Tongue (tissue), 2 donors: ENCODE results near the gene ZFPM1. TPM values are rescaled to one million over a fixed set of nuclear protein-coding genes. Genes with fewer than 3 reads are reported as not detected.

Experiments used
- DNase-seq: peaks from one replicate; pipeline ENCODE4 v3.0.0-alpha.2; 2015
- total RNA-seq: library from RNA; depleted of rRNA; stranded (reverse); fragments of >200 nt; gene quantifications from one replicate; pipeline ENCODE4 v1.2.3, GENCODE V29; 2014

The ZFPM1 gene
- total RNA-seq, 1 donor from 2014 or later = 0.41 TPM

DNA sequence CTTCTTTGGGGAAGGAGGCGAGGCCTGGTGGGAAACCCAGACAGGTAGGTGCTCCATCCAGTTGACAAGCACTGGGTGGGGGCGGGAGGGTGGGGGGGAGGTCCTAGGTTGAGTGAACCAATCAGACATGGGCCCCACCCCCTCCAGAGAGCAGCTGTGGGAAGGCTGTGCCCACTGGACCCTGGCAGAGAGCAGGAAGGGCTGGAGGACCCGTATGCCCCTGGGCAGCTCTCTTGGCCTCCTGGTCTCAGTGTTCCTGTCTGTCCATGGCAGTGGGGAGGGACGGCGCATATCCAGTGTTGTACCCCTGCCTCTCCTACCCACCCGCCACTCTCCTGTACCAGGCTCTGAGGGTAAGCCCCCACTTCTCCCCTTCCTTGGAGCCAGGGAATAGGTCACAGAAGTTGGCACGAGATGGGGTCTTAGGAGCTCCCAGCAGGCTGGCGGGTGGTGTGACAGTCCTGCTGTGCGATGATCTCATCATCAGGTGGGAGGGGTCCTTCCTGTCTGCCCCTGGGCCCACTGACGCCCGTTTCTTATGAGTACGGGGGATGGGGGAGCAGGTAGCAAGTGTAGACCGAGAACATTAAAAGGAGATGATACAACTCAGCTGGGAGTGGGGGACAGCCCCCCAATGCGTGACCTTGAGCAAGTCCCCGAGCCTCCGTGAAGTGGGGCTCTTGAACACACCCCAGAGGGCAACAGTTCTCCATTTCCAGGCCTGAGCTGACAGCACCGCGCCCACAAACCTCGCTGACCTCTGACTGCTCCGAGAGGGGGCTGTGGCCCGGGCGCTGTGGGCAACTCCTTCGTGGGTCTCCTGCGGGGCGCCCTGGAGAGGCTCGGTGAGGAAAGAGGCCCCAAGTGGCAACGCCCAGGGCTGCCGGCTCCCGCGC lies 1.2 kb upstream of the ZFPM1 start:
- DNase-seq = no peak

DNA sequence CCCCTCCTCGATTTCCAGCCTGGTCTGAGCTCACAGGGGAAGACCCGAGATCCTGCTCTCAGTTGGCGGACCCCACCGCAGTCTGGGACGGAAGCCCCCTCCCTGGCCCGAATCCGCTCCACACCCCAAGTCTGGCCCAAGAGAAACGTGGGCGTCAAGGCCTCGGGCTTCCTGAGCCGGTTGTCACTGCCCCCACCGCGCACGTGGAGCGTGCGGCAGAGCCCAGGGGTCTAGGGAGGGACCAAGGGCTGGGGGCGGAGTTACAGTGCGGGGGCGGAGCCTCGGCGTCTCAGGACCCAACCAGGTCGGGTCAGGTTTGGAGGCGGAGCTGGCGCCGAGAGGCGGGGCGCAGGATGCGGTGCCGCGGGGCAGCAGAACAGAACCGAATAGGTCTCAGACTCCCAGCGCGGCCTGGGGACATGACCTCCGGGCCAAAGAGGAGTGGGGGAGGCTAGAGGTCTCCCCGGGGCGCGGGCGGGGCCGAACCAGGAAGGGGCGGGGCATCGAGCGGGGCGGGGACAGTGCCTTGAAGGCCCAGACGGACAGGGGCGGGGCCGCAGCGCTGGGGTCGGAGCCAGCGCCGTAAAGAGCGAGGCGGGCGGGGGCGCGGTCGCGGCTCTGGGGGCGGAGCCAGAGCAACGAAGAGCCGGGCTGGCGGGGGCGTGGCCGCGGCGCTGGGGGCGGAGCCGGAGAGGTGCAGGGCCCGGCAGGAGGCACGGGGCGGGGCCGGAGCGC lies 431 bp upstream of the ZFPM1 start:
- peak; percentile 98 for DNase-seq

DNA sequence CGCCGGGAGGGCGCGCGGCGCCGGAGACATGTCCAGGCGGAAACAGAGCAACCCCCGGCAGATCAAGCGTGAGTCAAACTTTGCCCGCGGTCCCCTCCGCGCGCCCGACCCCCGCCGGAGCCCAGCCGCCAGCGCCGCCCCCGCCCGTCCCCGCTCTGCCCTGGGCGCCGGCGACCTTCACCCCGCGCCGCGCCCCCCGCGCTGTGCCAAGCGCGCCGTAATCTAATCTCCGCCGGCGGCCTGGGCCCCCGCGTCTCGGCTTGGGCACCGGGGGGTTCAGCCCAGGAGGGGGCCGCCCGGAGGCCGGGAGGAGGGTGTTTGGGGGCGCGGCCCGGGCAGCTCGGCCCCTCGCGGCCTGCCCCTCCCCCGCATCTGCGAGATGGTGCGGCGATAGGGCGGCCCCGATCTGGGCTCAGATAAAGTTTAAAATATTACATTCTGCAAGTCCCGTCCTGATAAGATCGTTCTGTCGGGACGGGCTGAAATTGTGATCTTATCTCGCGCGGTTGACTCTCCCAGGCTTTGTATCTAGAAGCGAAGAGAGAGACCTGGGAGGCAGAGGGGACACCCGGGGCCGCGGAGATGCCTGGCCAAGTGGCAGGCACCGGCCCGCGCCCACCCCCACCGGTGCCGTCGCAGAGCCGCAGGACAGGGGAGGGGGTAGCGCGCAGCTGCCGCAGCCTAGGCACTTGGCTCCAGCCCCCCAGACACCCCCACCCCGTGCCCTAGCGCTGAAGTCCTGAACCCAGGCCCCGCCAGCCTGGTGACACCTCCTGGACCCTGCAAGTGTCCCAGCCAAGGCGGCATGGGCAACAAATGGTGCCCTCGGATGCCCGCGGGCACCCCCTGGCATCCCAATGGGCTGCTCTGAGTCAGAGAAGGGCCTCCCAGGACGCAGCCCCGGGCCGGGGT lies 787 bp downstream of the ZFPM1 start:
- no peak for DNase-seq

DNA sequence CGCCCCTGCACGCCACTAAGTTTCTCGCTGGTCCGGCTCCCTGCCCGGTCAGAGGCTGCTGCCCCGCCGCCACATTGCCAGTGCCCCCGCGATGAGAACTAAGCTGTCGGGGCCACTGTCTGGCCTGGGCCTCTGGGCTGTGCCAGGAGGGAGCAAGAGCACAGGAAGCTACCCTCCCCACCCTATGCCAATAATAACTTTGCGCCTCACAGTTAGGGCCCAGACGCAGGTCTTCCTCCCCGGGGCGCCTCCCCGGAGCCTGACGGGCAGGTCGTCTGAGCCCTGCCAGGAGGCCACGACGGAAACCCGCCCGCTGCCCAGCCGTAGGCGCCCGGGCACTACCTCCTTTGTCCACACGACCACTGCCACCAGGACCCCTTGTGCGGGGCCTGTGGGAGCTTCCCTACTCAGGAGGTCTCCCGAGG lies 1.5 kb downstream of the ZFPM1 start:
- DNase-seq = no peak

DNA sequence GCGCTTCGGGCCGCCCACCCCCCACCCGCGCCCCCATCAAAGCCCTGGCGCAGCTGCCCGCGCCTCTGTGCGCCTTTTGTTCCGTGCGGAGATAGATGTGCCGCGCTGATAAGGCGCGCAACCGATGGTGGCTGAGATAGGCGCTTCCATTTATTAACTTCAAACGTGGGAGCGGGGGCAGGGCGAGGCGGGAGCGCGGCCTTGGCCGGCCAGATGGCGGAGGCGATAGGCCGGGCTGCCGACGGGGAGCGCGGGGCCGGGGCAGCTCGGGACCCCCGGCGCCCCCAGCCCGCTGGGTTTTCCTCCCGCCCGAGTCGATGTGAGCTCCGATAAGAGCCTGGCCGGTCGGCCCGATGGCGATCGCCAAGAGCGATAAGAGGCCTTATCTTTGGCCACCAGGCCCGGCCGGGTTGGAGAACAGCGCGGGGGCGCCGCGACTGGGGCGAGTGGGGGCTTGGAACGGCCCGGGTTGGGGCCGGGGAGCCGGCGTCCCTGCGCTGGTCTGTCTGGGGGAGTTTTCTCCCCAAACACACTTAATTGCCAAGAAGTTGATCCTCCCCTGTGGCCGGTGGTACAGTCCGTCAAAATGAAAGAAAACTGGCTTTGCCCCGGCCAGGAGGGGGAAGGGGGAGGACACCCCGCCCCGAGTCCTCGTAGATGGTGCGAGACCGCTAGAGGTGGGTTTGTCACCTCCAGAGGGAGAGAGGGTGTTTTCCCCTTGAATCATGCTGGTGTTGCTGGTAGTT lies 2.7 kb downstream of the ZFPM1 start:
- no peak for DNase-seq

DNA sequence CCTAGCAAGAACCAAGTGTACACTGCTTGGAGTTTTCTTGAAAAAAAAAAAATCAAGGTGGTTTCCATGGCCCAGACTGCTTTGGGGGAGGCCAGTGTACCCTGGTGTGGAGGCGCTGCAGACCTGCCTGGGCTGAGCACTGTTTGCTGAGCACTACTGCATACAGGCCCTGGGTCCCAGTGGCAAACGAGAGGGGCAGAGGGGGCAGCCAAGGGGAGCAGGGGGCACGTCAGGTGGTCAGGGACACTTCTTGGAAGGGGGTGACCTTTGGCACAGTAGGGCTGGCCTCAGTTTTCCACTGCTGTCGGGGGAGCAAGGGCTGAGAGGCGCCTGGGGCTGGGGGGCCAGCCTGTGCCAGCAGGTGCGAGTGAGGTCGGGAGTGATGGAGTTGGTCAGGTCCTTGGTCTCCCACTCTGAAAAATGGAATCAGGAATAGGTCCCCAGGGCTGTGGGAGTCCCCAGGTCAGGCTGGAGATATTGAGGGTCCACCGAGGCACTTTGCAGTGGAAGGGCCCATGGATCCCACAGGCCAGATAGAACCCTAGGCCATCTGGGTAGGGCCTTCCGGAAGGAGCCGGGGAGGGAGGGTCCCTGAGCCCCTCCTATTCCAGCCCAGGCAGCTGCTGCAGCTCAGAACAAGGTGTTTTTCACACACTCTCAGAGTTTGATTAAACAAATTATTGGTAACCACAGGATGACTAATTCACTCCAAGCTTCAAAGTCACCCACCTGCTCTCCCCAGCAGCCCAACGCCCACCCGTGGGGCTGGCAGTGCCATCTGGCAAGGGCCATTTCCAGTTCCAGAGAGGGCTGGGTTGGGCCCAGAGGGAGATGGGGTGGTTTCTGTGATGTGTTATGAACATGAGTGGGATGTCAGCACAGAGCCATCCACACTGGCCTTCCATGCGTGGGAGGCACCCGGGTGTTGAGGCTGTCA lies 3.5 kb downstream of the ZFPM1 start:
- no peak for DNase-seq

DNA sequence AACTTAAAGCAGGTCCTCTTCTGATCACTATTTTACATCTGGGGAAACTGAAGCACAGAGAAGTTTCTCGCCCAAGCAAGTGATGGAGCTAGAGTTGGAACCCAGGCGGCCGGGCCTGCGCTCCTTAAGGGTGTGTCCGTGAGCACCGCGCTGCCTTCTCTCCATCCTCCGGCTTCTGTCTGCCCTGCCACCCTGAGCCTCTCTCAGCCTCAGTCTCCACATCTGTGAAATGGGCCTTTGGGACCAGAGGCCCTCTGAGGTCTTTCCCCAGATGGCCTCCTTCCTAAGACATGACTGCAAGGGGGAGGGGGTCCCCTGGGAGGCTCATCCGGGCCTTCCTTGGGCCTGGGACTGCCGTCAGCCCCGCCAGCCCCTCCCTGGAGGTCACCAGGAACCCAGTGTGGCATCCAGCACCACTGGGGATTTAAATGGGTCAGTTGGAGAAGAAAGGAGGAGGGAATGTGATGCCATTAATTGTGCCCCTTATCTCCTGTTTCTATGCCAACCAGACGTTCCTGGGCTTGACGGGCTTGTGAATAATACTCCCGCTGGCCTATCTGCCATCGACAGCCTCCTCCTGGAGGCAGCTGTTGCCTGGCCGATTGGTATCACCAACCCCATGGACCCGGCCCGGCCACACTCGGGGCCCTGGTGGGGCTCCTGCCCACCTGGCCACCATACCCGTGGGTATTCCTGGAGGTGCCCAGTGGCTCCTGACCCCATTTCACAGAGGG lies 5.1 kb downstream of the ZFPM1 start:
- DNase-seq = no peak

DNA sequence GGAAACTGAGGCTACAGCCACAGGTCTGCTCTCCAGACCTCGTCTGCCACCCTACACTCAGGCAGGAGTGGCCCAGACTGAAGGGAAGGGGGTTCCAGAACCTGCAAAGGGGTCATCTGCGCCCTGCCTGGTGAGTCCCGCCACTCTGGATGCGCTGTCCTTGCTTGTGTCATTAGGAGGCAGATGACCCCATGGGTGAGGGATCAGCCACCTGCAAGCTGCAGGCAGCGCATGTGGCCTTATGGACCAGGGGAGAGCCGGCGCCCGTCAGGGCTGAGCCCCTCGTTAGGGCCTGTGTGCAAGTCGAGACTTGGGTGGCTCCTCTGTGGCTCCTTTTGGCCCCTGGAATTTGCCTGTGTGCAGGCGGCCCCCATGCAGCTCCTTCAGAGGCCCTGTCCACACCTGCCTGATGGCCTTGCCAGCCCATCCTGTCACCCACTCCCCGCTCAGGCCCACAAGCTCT lies 5.7 kb downstream of the ZFPM1 start:
- DNase-seq = no peak

DNA sequence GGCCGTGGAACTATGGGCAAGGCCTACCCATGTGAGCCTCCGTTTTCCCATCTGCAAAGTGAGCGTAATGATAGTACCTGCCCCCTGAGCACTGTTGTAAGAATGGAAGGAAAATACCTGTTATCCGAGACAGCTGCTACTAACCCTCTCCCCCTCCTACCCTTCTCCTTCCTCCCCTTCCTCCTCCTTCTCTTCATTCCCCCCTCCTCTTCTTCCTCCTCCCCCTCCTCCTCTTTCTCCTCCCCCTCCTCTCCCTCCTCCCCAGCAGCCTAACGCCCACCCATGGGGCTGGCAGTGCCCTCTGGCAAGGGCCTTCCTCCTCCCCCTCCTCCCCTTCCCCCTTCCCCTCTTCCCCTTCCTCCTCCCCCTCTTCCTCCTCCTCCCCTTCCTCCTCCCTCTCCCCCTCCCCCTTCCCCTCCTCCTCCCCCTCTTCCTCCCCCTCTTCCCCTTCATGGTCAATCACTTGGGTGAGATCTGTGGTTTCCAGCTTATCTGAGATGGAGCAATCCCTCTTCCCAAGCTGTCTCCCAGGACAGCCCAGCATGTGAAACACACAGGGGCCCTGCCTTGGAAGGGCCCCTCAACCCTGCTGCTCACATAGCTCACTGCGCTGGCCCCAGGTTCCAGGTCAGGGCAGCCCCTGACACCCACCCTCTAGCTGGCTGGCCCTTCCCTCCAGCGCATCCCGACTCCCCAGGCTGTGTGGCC lies 6.4 kb downstream of the ZFPM1 start:
- DNase-seq = no peak

DNA sequence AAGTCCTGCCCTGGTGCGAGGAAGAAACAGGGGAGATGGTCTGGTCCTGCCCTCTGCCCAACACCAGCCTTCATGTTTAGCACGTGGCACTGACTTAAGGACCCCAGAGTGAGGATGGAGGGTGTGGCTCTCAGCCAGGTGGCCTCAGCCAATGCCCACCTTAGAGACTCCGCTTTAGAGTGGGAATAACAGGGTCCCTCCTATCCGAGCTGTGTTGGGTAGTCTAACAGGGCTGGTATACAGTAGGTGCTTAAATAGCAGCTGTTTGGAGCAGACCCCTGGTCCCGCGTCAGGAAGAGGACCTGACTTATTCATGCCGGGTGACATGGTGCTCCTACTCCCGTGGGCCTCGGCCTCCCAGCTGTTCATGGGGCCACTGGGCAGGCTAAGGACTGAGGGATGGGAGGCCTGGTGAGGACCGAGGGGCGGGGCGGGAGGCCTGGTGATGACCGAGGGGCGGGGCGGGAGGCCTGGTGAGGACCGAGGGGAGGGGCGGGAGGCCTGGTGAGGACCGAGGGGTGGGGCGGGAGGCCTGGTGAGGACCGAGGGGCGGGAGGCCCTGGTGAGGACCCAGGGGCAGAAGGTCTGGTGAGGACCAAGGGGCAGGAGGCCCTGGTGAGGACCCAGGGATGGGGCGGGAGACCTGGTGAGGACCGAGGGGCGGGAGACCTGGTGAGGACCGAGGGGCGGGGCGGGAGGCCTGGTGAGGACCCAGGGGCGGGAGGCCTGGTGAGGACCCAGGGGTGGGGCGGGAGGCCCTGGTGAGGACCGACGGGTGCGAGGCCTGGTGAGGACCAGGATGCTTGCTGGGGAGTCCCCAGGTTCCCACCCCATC lies 7.6 kb downstream of the ZFPM1 start:
- DNase-seq = no peak

DNA sequence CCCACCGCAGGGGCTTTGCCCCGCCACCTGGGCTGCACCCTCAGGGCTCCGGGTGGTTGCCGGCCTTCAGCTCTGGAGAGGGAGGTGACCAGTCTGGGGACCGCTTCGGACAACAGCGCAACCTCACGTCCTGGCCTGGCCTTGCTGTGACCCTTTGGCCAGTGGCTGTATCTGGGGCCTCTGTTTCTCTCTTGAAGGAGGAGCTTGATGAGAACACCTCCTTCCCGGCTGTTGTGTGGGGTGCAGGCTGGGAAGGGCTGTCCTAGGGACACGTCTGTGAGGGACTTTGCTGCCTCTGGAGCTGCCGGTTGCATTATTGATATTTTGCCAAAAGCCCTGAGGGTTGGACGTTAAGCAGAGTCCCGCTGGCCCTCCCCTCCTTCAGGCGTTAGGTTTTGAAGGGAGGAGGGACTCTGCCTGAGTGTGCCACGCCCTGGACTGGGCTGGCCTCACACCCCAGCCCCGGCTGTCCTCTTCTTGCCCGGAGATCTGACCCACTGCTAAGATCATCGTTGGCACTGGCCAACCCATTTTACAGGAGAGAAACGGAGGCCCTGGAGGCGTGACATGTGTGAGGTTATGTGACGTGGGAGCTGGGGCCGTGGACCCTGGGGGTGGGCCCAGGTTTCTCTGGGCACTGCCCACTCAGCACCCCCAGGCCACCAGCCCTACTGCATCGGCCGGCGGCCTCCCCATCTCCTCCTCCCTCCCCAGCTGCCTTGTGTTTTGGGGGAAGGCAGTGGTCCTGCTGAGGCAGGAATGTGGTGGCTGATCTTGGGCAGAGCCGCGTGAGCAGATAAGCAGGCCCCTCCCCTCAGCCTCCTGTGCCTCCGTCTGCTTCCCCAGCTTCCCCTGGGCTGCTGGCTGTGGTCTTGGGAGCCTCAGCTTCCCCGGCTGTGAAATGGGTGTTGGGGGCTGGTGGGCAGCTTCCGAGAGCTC lies 8.5 kb downstream of the ZFPM1 start:
- no peak for DNase-seq

DNA sequence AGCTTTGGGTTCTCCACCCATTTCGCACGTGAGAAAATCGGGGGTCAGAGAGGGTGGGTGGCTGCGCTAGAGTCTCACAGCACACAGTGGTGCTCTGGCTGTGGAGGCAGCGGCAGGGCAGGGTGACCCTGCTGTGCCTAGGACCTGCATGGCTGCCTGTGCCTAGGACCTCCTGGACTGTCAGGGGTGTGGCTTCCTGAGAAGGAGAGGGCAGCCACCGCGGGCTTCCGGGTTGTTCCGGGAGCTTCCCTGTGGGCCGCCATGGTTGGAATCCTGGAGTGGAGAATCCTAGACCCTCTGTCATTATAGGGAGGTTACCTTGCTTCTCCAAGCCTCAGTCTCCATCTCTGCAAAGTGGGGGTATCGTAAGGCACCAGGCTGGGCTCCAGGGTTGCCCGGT lies 9.3 kb downstream of the ZFPM1 start:
- no peak for DNase-seq

DNA sequence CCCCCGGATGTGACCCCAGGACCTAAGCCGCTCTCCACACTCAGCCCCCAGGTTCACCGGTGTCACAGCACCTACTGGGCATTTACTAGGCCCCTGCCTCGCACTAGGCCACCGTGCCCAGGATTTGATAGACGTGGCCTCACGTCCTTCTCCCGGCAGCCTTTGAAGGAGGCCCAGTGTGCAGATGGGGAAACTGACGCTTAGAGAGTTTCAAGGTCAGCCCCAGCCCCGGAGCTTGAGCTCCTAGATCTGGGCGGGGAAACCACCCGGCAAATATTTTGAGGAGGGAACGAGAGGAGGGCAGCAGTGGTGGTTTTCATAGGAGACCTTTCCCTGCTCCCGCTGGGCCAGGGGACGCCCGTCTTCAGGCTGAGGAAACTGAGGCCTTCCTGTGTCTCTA lies 10.3 kb downstream of the ZFPM1 start:
- DNase-seq = no peak

DNA sequence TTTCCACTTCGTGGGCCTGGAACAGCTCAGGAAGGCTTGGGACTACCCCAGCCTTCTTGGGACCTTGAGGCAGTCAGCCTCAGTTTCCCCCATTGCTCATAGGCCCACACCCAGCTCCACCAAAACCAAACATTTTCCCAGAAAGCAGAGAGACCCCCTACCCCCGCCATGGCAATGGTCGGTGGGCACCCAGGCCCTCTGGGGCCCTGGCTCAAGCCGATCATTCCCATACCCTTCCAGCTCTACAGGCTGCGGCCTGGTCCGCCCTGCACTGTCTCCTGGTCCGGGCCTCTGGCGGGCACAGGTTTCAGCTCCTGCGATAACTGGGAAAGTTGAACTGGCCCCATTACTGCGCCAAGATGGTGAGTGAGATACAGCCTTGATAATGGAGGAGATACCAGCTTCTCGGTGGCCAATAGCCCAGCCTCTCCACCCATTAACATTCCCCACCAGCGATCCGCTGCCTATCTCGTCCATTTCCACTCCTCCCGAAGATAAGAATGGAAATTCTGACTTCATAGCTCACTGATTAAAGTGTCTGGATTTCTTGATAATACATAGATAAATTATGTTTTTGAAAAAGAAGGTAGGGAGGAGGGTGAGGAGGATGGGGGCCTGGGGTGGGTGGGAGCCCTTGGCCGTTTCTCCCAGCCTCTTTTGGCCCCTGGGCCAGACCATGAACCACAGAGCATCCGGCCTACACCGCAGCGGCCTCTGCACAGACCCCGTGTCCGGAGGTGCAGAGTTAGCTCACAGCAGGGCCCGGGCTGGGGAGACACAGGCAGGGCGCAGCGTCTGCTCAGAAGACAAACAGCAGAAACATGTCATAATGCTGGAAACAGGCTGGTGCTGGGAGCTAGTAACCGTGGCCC lies 11.6 kb downstream of the ZFPM1 start:
- no peak for DNase-seq

DNA sequence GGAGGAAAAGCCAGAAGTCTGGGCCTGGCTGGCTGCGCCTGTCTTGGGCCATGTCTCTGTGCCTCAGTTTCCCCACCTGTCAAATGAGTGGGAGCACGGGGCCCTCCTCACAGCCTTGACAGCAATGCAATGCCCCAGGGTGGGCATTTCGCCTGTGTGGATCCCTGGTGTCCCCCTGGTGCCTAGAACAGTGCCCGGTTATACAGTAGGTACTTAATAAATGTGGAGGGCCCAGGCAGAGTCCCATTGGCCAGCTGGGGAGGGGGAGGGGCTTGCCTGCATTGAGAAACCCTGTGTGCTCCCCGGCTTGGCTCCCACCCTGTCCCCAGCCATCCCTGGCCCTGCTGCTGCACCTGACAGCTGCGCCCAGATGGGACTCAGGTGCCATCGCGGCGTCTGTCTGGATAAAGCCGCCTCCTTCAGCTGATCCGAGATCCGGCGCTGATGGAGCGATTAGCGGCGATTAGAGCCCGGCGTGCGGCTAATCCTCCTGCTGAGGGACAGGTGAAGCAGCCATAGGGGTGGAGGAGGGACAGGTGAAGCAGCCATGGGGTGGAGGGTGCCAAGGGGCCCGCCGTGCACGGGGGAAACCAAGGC lies 12.4 kb downstream of the ZFPM1 start:
- DNase-seq = no peak
